ENCODE results near the gene RNU1-4.
"Not testable (repeated sequence)": the region's sequence is repeated elsewhere in the genome, so short reads cannot be mapped to it uniquely, and the experiment has no call there.

RNU1-4 gene

GRCh38 chr1:16708704-16709103 lies 31.6 kb upstream of the RNU1-4 start:
- not testable (repeated sequence) for DNase-seq (ENCODE audit: low read depth, low spot score)

DNA sequence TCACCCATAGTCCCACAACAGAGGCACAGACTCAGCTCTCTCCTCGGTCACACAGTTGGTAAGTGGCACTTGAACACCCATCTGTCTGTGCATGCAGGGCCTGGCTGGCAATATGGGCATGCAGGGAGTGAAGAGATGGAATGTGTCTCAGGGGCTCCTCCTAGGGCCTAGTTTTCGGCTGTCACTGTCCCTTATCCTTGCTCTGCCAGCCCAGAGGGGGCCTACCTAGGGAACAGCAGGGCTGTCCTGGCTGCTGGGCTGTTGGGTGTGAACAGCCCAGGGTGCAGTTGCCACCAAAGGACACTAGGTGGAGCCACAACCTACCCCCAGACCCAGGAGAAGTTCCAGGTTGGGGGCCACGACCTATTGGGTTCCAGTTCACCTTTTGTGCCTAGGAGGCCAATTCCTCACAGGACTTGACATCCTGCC lies 30.6 kb upstream of the RNU1-4 start:
- DNase-seq (ENCODE audit: low read depth, low spot score) = not testable (repeated sequence)

- not testable (repeated sequence) for DNase-seq (ENCODE audit: low read depth, low spot score)
Measured at GRCh38 chr1:16710618-16711017, 29.7 kb upstream of the RNU1-4 start.

DNA sequence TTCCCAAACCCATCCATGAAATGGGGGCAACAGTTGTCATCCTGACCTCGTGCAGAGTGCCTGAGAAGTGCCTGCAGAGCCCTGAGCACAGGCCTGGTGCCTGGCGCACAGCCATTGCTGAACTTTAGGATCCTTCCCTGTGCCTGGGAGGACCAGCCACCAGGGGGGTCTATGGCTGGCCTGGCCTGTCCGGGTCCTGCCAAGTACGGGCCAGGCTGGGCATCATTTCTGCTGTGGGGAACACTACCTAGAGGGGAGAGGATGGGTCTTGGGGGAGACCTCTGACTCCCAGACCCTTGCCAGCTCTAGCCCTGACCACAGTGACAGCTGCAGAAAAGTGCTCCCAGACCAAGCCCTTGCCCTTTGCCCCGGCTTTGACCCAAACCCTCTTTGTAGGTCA lies 28.2 kb upstream of the RNU1-4 start:
- not testable (repeated sequence) for DNase-seq (ENCODE audit: low read depth, low spot score)

DNA sequence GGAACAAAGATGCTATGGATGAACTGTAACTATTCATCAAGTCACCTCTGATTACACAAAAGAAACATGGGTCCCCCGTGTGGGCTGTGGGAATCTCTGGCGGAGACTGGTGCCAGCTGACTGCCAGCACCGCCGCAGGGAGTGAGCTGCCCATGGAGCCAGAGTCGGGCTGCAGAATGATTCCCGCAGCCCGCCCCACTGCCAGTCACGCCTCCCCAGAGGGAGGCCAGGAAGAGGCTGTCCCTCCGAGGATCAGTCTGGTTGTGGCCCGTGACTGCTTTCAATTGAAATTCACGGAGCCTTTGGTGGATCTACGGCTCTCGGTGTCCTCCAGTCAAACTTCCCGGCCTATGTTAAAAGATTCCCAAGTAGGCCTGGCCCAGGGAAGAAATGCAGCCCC lies 27.7 kb upstream of the RNU1-4 start:
- DNase-seq (ENCODE audit: low read depth, low spot score) = not testable (repeated sequence)

GRCh38 chr1:16712984-16713383 lies 27.3 kb upstream of the RNU1-4 start:
- not testable (repeated sequence) for DNase-seq (ENCODE audit: low read depth, low spot score)

- DNase-seq (ENCODE audit: low read depth, low spot score) = not testable (repeated sequence)
Measured at GRCh38 chr1:16713480-16713879, 26.8 kb upstream of the RNU1-4 start.

- no peak for DNase-seq (ENCODE audit: low read depth, low spot score)
Measured at GRCh38 chr1:16716691-16717335, 23.5 kb upstream of the RNU1-4 start.

DNA sequence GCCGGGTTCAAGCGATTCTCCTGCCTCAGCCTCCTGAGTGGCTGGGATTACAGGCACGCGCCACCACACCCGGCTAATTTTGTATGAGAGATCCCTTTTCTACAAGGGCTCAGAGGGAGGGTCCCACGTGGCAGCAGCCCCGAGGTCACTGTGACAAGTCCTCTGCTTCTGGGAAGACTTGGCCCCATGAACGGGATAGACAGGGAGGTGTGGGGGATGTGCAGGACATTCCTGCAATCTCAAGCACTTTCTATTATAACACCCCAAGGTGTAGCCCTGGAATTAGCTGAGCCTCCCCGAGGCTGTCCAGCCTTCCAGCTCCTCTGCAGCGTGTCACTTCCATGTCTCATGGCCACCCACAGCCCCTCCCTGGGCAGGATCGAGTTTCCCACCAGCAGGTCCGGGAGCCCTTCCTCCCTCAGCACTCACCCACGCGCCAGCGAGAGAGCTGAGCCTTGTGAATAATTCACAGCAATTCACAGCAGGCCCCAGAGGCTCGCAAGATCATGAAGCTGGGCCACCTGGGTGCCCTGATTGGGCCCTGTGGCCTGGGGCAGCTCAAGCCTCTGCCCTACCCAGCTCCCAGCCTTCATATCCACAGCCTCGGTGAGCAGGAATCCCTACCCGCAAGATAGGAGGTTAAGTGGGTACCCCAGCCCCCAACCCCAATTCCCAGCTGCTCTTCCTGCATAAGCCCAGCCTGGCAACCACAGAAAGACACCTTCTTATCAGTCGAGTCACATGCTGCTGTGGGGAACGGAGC lies 22.8 kb upstream of the RNU1-4 start:
- DNase-seq (ENCODE audit: low read depth, low spot score) = no peak

DNA sequence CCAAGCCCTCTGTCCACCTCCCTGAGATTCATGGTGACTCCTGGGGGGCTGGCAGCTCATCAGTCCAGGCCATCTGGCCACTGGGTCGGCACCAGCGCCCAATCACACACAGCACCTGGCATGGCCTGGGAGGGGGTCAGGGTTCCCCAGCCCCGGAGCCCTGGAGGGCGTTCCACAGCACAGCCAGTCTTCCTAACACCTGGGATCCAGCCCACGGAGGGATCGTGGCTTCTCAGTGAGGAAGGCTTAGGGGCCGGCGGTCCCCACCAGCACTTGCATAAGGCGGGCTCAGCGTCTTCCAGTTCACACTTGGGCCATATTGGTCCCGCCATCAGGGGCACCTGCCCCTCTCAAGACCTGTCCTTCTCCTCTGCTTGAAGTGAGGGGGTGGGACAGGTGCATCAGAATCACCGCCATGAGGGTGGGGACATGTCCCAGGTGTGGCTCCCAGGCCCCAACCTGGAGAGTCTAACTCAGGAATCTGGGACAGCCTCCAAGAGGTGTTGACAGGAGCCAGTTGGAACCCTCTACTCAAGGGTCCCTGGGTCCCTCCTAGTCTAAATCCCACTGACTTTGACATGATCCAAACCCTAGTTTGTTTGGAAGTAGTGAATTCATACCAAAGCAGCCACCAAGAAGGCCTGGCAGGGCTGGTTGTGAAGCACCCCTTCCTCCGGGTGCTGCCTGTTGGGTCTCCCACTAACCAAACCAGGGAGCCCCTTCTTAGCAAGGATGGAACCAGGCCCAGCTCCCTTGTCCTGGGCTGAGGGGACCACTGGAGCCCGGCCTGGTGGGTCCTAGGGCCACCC lies 22.0 kb upstream of the RNU1-4 start:
- not testable (repeated sequence) for DNase-seq (ENCODE audit: low read depth, low spot score)

DNA sequence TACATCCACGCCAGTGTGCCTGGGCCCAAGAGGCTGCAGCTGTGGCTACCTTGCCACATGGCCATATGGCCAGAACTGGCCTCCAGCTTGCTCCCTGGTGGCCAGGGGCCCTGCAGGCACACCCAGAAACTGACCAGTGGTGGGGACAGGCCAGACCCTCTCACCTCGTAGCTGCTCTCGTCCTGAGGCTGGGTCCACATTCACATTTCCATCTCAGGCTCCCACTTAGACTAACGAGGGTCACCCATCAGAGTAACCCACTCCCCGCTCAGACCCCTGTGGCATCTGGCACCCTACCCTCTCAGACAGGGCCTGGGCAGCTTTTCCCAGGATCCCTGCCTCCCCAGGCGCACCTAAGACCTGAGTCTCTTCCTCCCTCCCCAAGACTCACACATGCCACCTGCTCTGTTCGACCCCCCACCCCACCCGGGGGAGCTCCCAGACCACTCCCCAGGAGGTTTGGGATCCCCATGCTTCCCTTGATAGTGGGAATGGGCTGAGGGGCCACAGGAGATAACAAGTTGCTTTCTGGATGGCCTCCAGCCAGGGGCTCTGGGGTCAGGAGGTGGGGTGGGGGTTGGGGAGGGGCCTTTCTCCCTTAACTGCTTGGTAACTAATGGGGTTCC lies 21.3 kb upstream of the RNU1-4 start:
- no peak for DNase-seq (ENCODE audit: low read depth, low spot score)

DNA sequence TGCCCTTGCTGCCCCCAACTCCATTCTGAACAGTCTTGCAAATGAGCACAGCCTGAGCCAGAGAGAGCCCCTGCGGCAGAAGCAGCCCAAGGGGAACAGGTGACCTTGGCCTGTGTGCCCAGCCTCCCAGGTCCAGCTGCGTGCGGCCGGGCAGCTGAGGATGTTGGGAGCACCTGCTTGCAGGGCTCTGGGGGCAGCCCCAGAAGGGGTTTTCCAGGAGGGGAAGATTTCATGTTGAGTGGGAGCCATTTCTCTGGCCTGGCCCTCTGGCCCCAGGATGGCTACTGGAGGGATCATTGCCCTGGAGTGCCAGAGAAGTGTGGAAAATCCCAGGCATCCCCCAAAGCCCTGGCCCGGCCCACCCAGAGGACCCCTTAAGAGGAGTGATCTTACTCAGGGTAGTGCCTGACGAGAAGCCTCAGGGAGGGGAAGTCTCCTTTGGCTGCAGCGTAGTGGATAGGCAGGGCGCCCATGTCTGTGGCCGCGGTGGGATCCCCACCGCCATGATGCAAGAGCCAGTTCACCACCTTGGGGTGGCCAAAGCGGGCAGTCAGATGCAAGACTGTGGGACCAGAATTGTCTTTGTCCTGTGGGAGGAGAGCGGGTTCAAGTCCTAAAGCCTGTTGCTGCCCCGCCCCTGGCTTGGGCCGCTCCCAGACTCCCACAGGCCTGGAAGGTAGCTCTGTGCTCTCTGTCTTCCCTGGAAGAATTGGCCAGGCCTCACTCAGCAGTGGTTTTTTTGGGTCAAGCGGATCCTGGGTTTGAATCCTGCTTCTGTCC lies 20.6 kb upstream of the RNU1-4 start:
- DNase-seq (ENCODE audit: low read depth, low spot score) = no peak

GRCh38 chr1:16720351-16721223 lies 19.7 kb upstream of the RNU1-4 start:
- no peak for DNase-seq (ENCODE audit: low read depth, low spot score)

DNA sequence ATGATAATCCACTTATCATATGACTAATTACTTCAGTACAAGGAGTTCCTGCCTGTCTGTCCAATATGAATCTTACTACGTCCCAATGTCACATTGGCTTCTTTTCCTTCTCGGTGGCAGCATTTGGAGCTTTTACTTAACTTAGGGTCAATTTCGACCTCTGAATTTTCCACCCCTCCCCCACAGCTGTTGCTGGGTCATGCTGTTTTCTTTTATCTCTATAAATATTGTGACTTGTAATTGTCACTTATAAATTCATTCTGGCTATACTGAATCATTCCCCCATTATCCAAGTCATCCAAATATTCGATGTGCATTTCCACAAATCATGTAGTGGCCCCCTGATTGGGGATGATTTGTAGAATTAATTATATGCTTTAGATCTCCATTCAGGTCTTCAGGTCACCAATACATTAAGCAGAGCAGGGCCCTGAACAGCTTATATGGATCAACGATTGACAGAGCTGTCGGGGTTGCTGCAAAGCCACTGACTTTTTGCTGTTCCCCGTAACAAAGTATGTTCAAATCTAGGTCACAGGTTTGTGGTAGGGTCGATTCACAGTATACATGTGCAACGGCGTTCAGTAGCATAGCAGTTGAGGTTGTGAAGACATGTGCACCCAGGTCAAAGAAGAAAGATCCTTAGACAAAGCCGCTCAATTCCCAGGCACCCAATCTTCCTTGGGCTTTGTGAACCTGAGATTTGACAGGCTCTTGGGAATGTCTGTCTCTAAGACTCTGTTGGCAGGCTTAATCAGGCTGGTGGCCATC lies 18.3 kb upstream of the RNU1-4 start:
- no peak for DNase-seq (ENCODE audit: low read depth, low spot score)

DNA sequence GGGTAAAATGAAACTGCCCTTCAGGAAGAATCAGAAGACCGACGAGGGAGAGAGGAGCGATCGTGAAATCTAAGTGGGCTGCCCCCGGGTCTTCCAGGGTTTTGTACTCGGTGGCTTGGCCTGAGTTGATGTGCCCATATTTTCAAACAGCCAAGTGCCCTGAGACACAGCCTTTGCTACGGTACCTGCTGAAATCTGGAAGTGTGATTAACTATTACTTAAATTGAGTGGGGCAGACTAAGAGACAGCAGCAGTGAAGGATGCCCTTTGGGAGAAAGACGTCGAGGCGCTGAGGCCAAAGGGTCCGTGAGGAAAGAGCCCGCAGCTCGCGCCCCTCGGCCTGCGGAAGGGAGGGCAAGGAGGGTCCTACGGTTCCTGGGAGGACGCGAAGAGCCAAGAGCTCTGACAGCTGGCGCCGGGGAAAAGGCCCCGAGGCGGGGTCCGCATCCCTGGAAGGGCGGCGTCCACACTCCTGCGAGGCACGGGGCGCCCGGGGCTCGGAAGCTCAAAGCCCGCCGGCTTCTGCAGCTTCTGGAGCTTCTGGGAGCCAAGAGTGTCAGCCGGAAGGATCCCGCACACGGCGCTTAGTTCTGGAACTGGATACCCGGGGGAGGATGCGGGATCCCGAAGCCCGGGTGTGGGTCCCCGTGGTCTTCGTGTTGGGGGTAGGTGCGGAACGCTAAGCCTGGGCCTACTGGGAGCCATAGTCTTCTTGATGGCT lies 15.4 kb upstream of the RNU1-4 start:
- DNase-seq (ENCODE audit: low read depth, low spot score) = no peak

GRCh38 chr1:16725439-16726245 lies 14.7 kb upstream of the RNU1-4 start:
- DNase-seq (ENCODE audit: low read depth, low spot score) = not testable (repeated sequence)

GRCh38 chr1:16727190-16728111 lies 12.9 kb upstream of the RNU1-4 start:
- no peak for DNase-seq (ENCODE audit: low read depth, low spot score)
